Ectodermal cell (in vitro differentiated cells): ENCODE data around the gene RAB31.

ENCODE experiments used
- H3K27ac ChIP-seq: 2 replicates; pipeline ENCODE4 v1.7.0; 2013; ENCODE audit warnings: mild to moderate bottlenecking, low read depth, low read length; ENCODE audit not compliant: insufficient read depth, poor library complexity, severe bottlenecking
- H3K27me3 ChIP-seq: 2 replicates; pipeline ENCODE4 v1.7.0; 2013; ENCODE audit warnings: mild to moderate bottlenecking, low read length; ENCODE audit not compliant: insufficient read depth, control insufficient read depth, poor library complexity, severe bottlenecking
- H3K36me3 ChIP-seq: one replicate; pipeline ENCODE4 v1.7.0; 2013; ENCODE audit warnings: low read length; ENCODE audit not compliant: control insufficient read depth, insufficient read depth
- H3K4me1 ChIP-seq: one replicate; pipeline ENCODE4 v1.7.0; 2013; ENCODE audit warnings: low read length; ENCODE audit not compliant: control insufficient read depth, insufficient read depth
- H3K4me3 ChIP-seq: 2 replicates; pipeline ENCODE4 v1.7.0; 2013; ENCODE audit warnings: low read depth, low read length, control low read depth; ENCODE audit not compliant: insufficient read depth
- H3K9me3 ChIP-seq: 2 replicates; pipeline ENCODE4 v1.7.0; 2013; ENCODE audit warnings: mild to moderate bottlenecking, low read length, moderate library complexity; ENCODE audit not compliant: control insufficient read depth
- WGBS, 2 experiments: methylation state at CpG; one replicate each; pipeline ENCODE4 v1.1.7; 2013; ENCODE audit warnings: missing lambda C conversion rate in 2 of 2; 5-methylcytosine and 5-hydroxymethylcytosine counted together

RAB31 gene

DNA sequence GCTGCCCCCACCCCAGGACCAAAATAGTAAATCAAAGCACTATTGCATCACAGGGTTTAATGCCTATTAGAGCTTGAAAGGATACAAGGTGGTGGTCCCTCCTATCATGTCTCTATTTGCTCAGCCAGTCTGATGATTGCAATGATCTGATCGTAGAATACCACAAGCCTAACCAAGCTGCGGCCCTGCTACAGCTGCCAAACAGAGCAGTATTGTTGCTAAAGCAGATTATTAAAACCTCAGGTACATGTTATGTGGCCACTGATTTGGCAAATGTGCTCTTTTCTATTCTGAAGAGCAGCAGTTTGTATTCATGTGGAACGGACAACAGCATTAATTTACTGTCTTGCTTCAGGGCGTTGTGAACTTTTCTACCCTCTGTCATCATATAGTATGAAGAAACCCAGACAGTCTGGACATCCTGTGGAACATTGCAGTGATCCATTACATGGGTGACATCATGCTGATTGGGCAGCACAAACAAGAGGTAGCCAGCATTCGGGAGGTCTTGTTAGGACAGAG, 197.4 kb downstream of the RAB31 start:
- no peaks in the 10 kb centered on the region for H3K27me3 ChIP-seq
- no peak overlapping the region for H3K27ac ChIP-seq
- no peak overlapping the region for H3K4me3 ChIP-seq
- no peaks in the 10 kb centered on the region for H3K9me3 ChIP-seq
- no peaks in the 10 kb centered on the region for H3K36me3 ChIP-seq
- 92% methylated on average over 5 of the region's 5 CpGs for WGBS, 2 experiments
- H3K4me1 ChIP-seq, result no peaks in the 10 kb centered on the region

- Histone ChIP-seq H3K9me3 (no peaks in the 10 kb centered on the region), H3K27me3 (no peaks in the 10 kb centered on the region), H3K36me3 (no peaks in the 10 kb centered on the region), H3K4me3 (no peak overlapping the region), H3K4me1 (no peaks in the 10 kb centered on the region), H3K27ac (no peak overlapping the region)
- 90 to 94% methylated on average over 3 of the region's 3 CpGs for WGBS, 2 experiments
Measured at GRCh38 chr18:9906481-9906880, 198.4 kb downstream of the RAB31 start.

DNA sequence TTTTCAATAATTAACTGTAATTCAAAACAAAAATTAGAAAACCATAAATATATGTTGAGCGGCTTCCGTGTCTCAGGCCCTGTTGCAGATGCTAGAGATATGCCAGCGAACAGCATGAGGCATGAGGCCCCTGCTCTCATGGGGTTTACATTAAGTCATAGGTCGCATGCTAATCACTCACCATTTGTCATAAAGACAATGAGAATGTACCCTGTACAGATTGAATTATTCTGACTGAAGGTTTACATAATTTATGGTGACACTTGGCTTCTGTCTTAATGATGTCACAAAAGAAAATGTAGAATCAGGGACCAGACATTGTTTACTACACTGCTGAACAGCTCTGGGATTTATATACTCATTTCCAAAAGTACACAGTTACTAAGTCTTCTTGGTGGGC, 199.8 kb downstream of the RAB31 start:
- no peak overlapping the region for H3K4me3 ChIP-seq
- peaks cover under 1% of the 10 kb centered on the region for H3K4me1 ChIP-seq
- no peaks in the 10 kb centered on the region for H3K9me3 ChIP-seq
- no peaks in the 10 kb centered on the region for H3K36me3 ChIP-seq
- no peaks in the 10 kb centered on the region for H3K27me3 ChIP-seq
- H3K27ac ChIP-seq, result no peak overlapping the region
- 94 to 95% methylated on average over 4 of the region's 4 CpGs for WGBS, 2 experiments

GRCh38 chr18:9910071-9910470, 202.0 kb downstream of the RAB31 start:
- H3K27me3 ChIP-seq, result no peaks in the 10 kb centered on the region
- no peaks in the 10 kb centered on the region for H3K36me3 ChIP-seq
- peaks cover 2% of the 10 kb centered on the region for H3K4me1 ChIP-seq
- no peak overlapping the region for H3K4me3 ChIP-seq
- no peak overlapping the region for H3K27ac ChIP-seq
- no peaks in the 10 kb centered on the region for H3K9me3 ChIP-seq

- Histone ChIP-seq H3K9me3 (no peaks in the 10 kb centered on the region), H3K4me3 (no peak overlapping the region), H3K27me3 (no peaks in the 10 kb centered on the region), H3K27ac (no peak overlapping the region), H3K36me3 (no peaks in the 10 kb centered on the region), H3K4me1 (peaks cover 2% of the 10 kb centered on the region)
- 93 to 95% methylated on average over 1 of the region's 2 CpGs for WGBS, 2 experiments
Measured at GRCh38 chr18:9910661-9911060, 202.6 kb downstream of the RAB31 start.

- whole genome bisulfite sequencing, 2 experiments, result 93 to 96% methylated on average over 5 of the region's 5 CpGs
- H3K4me1 ChIP-seq, result peaks cover 6% of the 10 kb centered on the region
- H3K27me3 ChIP-seq, result no peaks in the 10 kb centered on the region
- no peaks in the 10 kb centered on the region for H3K9me3 ChIP-seq
- no peaks in the 10 kb centered on the region for H3K36me3 ChIP-seq
- H3K27ac ChIP-seq, result no peak overlapping the region
- H3K4me3 ChIP-seq, result no peak overlapping the region
Measured at GRCh38 chr18:9911226-9911625, 203.1 kb downstream of the RAB31 start.
